DND-41 (cell line): ENCODE data around the gene PEAK1.

Experiments
- ATAC-seq: fragments of 200-7000 bp; cut with Tn5 transposase; 3 replicates; pipeline ENCODE4 v1.9.1; 2021; ENCODE audit warnings: low read depth; ENCODE audit not compliant: insufficient read depth
- DNase-seq: peaks from one replicate; pipeline ENCODE4 v3.0.0-alpha.2; 2020
- H2AFZ ChIP-seq: 2 replicates; pipeline ENCODE4 v1.6.0; 2012; ENCODE audit warnings: low read depth, low read length
- H3K27ac ChIP-seq: 2 replicates; pipeline ENCODE4 v1.5.1; 2012; ENCODE audit warnings: low read length, inconsistent platforms
- H3K27me3 ChIP-seq: fragments of 200-600 bp; sonication (generic); 2 replicates; pipeline ENCODE4 v1.6.0; 2012; ENCODE audit warnings: low read length, mild to moderate bottlenecking, inconsistent platforms; ENCODE audit not compliant: insufficient read depth, poor library complexity
- H3K36me3 ChIP-seq: 2 replicates; pipeline ENCODE4 v1.5.1; 2012; ENCODE audit warnings: low read length, inconsistent platforms; ENCODE audit not compliant: insufficient read depth
- H3K4me1 ChIP-seq: 2 replicates; pipeline ENCODE4 v1.5.1; 2012; ENCODE audit warnings: mild to moderate bottlenecking, low read length; ENCODE audit not compliant: insufficient read depth
- H3K4me2 ChIP-seq: 2 replicates; pipeline ENCODE4 v1.6.0; 2012; ENCODE audit warnings: mild to moderate bottlenecking, moderate library complexity, low read length, inconsistent platforms; ENCODE audit not compliant: insufficient read depth
- H3K4me3 ChIP-seq, 2 experiments: fragments of 200-600 bp in 1 of 2; shearing (Covaris generic) in 1 of 2; 2 replicates each; pipeline ENCODE4 v1.5.1; 2012 to 2016; ENCODE audit warnings: inconsistent platforms in 2 of 2, low read length in 2 of 2, mild to moderate bottlenecking in 2 of 2, low read depth in 1 of 2, moderate library complexity in 1 of 2
- H3K79me2 ChIP-seq: 2 replicates; pipeline ENCODE4 v1.6.0; 2012; ENCODE audit warnings: low read length, inconsistent platforms; ENCODE audit not compliant: insufficient read depth
- H3K9ac ChIP-seq: 2 replicates; pipeline ENCODE4 v1.6.0; 2012; ENCODE audit warnings: low read depth, mild to moderate bottlenecking, inconsistent platforms, low read length, moderate library complexity
- H3K9me3 ChIP-seq: 2 replicates; pipeline ENCODE4 v1.5.1; 2012; ENCODE audit warnings: low read length, moderate library complexity, mild to moderate bottlenecking, inconsistent platforms; ENCODE audit not compliant: insufficient read depth, severe bottlenecking
- H4K20me1 ChIP-seq: 2 replicates; pipeline ENCODE4 v1.6.0; 2012; ENCODE audit warnings: low read length; ENCODE audit not compliant: insufficient read depth
- CTCF ChIP-seq: IDR thresholded peaks from 2 replicates; pipeline ENCODE4 v1.5.1; 2012; ENCODE audit warnings: borderline replicate concordance, low read length, moderate library complexity, mild to moderate bottlenecking; ENCODE audit not compliant: poor library complexity, severe bottlenecking; ENCODE audit errors: extremely low read depth
- EZH2 ChIP-seq: IDR thresholded peaks from 3 replicates; pipeline ENCODE4 v1.6.1; 2012; ENCODE audit warnings: borderline replicate concordance, low read depth, mild to moderate bottlenecking, moderate library complexity, low read length, inconsistent platforms; ENCODE audit not compliant: severe bottlenecking

Gene PEAK1

GRCh38 chr15:77064539-77065308 is 355.2 kb downstream of the PEAK1 start:
- Histone ChIP-seq H3K27me3 (no peaks in the 10 kb centered on the region), H3K27ac (no peak overlapping the region), H3K4me2 (no peak overlapping the region), H3K36me3 (no peaks in the 10 kb centered on the region), H3K79me2 (peaks cover 98% of the 10 kb centered on the region), H3K9me3 (no peaks in the 10 kb centered on the region), H3K4me3 (no peak overlapping the region), H4K20me1 (peaks cover 38% of the 10 kb centered on the region), H3K4me1 (peaks cover 19% of the 10 kb centered on the region), H2AFZ (no peak overlapping the region), H3K9ac (no peak overlapping the region)
- ATAC-seq: no peak
- TF ChIP-seq CTCF (no peak), EZH2 (no peak)
- no peak for DNase-seq

- Histone ChIP-seq H3K4me3 (no peak overlapping the region), H3K27ac (no peak overlapping the region), H3K9ac (no peak overlapping the region), H3K79me2 (peaks cover 98% of the 10 kb centered on the region), H3K4me2 (no peak overlapping the region), H4K20me1 (peaks cover 38% of the 10 kb centered on the region; the same call in 1 of the 2 replicates), H3K9me3 (no peaks in the 10 kb centered on the region), H2AFZ (no peak overlapping the region), H3K4me1 (peaks cover 13% of the 10 kb centered on the region; the same call in 1 of the 2 replicates), H3K27me3 (no peaks in the 10 kb centered on the region), H3K36me3 (no peaks in the 10 kb centered on the region)
- DNase-seq (no peak), ATAC-seq (no peak)
- TF ChIP-seq EZH2: no peak
- TF ChIP-seq CTCF: no peak
Measured at GRCh38 chr15:77064063-77064462, 355.8 kb downstream of the PEAK1 start.

- Histone ChIP-seq H2AFZ (no peak overlapping the region), H4K20me1 (peaks cover 38% of the 10 kb centered on the region), H3K4me1 (0 out of 2 replicates have a peak, but pooled peaks cover 5% of the 10 kb centered on the region), H3K4me2 (no peak overlapping the region), H3K9me3 (no peaks in the 10 kb centered on the region), H3K27me3 (no peaks in the 10 kb centered on the region), H3K9ac (no peak overlapping the region), H3K4me3 (no peak overlapping the region), H3K27ac (no peak overlapping the region), H3K36me3 (no peaks in the 10 kb centered on the region), H3K79me2 (peaks cover 97% of the 10 kb centered on the region)
- ATAC-seq: no peak
- TF ChIP-seq CTCF (no peak), EZH2 (no peak)
- no peak for DNase-seq
Measured at GRCh38 chr15:77063249-77063648, 356.7 kb downstream of the PEAK1 start.
